Naive B cell (primary cell): ENCODE results near the gene PGAM2. TPM values are rescaled to one million over a fixed set of nuclear protein-coding genes. Genes with fewer than 3 reads are reported as not detected.
A peak's percentile ranks its signal among the peaks of the same experiment; 100 is the strongest.
"Not testable (repeated sequence)": the region's sequence is repeated elsewhere in the genome, so short reads cannot be mapped to it uniquely, and the experiment has no call there.

ENCODE experiments used
- ATAC-seq, 2 donors: fragments of 150-1000 bp; cut with Tn5 transposase; 2 replicates each; pipeline ENCODE4 v1.10.0; 2021; ENCODE audit warnings: low read depth in 2 of 2, mild to moderate bottlenecking in 2 of 2, moderate library complexity in 2 of 2
- DNase-seq: peaks from one replicate; pipeline ENCODE4 v3.0.0; 2022
- H3K27ac Mint-ChIP-seq, 6 donors: one replicate each; pipeline ENCODE4 v1.8.0; 2020 to 2022; ENCODE audit warnings: mild to moderate bottlenecking in 6 of 6, mixed read lengths in 6 of 6, moderate library complexity in 5 of 6, inconsistent platforms in 2 of 6
- H3K27me3 Mint-ChIP-seq, 3 donors: one replicate each; pipeline ENCODE4 v1.8.0; 2021 to 2022; ENCODE audit warnings: mixed read lengths in 3 of 3, mild to moderate bottlenecking in 1 of 3
- H3K36me3 Mint-ChIP-seq, 2 donors: one replicate each; pipeline ENCODE4 v1.8.0; 2020 to 2022; ENCODE audit warnings: mixed read lengths in 2 of 2, inconsistent platforms in 1 of 2, mild to moderate bottlenecking in 1 of 2
- H3K4me1 Mint-ChIP-seq, 3 donors: one replicate each; pipeline ENCODE4 v1.8.0; 2020 to 2022; ENCODE audit warnings: mixed read lengths in 3 of 3, inconsistent platforms in 1 of 3, mild to moderate bottlenecking in 1 of 3, moderate library complexity in 1 of 3
- H3K4me3 Mint-ChIP-seq, 8 donors: one replicate each; pipeline ENCODE4 v1.8.0; 2020 to 2022; ENCODE audit warnings: mild to moderate bottlenecking in 8 of 8, mixed read lengths in 8 of 8, moderate library complexity in 8 of 8, inconsistent platforms in 2 of 8
- H3K9me3 Mint-ChIP-seq, 7 donors: one replicate each; pipeline ENCODE4 v1.8.0; 2020 to 2022; ENCODE audit warnings: mixed read lengths in 7 of 7, mild to moderate bottlenecking in 5 of 7, inconsistent platforms in 2 of 7, moderate library complexity in 1 of 7
- polyA plus RNA-seq, 6 donors: library from polyadenylated mRNA; unstranded; fragments of 300-500 nt; fragmentation: Illumina TruSeq; gene quantifications; one replicate each; pipeline ENCODE4 v1.2.3, GENCODE V29; 2021; ENCODE audit warnings: low read depth in 6 of 6

Gene PGAM2
- polyA plus RNA-seq, 6 donors from 2014 or later: not detected

DNA sequence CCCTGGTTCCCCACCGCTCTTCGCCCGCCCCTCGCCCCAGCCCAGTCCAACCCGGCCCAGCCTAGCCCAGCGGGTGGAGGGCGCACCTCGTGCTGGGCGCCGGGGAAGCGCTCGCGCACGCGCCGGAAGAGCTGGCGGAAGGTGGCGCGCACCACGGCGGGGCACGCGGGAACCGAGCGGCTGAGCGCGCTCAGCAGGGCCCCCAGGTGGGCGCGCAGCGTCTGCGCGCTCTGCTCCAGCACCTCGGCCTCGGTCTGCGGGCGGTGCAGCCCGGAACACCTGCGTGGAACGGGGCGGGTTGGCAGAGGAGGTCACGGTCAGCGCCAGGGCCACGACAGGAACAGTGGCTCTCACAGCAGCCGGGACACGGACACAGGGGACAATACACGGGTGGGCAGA, 24.9 kb downstream of the PGAM2 start:
- DNase-seq: peak; percentile 78
- ATAC-seq: peak; percentile 59 to 63
- H3K27ac Mint-ChIP-seq: peak overlapping the region; percentile 85 to 96 (median 94)
- not testable (repeated sequence) for H3K9me3 Mint-ChIP-seq, H3K27me3 Mint-ChIP-seq, H3K36me3 Mint-ChIP-seq
- H3K4me3 Mint-ChIP-seq: peak overlapping the region; percentile 75 to 85 (median 79)
- H3K4me1 Mint-ChIP-seq: peaks cover 14 to 23% (median 21%) of the 10 kb centered on the region in 3 donors

DNA sequence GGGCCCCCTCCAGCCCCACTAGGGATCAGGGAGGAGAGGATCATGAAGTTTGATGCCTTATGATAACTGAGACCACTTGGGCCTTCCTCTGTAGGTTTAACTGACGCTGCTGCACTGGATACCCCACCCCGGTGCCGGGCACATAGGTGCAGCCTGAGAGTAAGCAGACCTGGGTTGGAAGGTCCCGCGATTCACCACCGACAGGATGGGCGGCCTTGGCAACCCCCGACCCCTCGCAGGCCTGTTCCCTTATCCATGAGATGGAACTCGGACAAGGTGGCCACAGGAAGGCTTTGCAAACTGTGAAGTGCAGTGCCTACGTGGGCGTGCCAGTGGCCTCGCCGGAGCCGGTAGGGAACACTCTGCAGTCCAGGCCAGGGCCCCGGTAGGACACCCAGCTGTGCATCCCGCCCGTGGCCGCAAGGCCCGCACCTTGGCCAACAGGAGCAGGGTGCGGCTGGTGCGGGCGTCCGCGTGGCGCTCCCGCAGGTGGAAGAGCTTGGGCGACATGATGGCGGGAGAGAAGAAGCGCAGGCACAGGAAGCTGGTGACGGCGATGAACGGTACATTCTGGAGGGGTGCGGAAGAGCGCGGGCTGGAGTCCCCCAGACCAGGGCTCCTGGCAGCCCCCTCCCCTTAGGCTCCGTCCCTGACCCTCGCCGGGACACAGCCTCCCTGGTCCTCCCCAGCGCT, 25.4 kb downstream of the PGAM2 start:
- H3K4me3 Mint-ChIP-seq: peak overlapping the region in 7 of 8 donors; percentile 32 to 85 (median 71)
- H3K9me3 Mint-ChIP-seq, H3K27me3 Mint-ChIP-seq, H3K36me3 Mint-ChIP-seq, DNase-seq: not testable (repeated sequence)
- peaks cover 12 to 20% (median 19%) of the 10 kb centered on the region in 3 donors for H3K4me1 Mint-ChIP-seq
- ATAC-seq: peak; percentile 14 to 17
- H3K27ac Mint-ChIP-seq: peak overlapping the region in 3 of 6 donors; percentile 70 to 80 (median 75)

DNA sequence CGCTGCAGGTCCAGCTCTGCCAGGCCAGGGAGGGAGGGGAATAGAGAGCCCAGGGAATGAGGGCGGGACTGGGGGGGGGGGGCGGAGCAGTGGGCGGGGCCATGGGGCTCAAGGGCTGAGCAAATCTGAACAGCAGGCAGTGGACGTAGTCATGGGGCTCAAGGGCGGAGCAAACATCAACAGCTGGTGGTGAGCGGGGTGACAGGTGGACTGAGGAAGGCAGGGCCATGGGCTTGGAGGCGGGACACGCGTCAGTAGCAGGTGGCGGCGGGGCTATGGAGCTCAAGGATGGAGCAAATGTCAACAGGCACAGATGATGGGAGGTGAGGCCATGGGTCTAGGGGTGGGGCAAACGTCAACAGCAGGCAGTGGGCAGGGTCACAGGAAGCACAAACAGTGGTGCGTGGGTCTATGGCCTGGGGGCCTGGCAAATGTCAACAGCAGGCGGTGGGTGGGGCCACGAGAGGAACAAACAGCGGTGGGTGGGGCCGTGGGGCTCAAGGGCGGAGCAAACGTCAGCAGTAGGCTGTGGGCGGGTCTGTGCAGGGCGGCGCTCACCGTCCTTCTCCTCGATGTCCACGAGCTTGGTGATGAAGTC, 26.3 kb downstream of the PGAM2 start:
- ATAC-seq: peak; percentile 69 to 74
- Mint-ChIP-seq H3K27ac (peak overlapping the region; percentile 71 to 98 (median 96)), H3K4me3 (peak overlapping the region; percentile 61 to 87 (median 81)), H3K4me1 (peaks cover 11 to 17% (median 14%) of the 10 kb centered on the region in 3 donors)
- H3K27me3 Mint-ChIP-seq, H3K36me3 Mint-ChIP-seq, H3K9me3 Mint-ChIP-seq: not testable (repeated sequence)
- peak; percentile 90 for DNase-seq

DNA sequence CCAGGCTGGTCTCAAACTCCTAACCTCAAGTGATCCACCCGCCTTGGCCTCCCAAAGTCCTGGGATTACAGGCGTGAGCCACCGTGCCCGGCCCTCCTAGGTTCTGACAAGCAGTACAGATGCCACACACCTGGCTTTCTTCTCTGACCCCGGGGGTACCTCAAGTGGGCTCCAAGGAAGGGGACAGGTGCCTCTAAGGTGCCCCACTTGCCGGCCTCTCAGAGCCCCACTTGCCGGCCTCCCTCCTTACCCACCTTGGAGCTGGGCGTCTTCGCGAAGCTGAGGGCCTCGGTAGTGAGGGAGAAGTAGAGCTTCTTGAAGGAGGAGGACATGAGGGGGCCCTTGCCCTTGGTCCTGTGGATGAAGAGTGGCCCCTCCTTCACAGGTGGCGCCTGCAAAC, 26.8 kb downstream of the PGAM2 start:
- not testable (repeated sequence) for H3K9me3 Mint-ChIP-seq, DNase-seq, H3K36me3 Mint-ChIP-seq, ATAC-seq, H3K27me3 Mint-ChIP-seq, H3K4me3 Mint-ChIP-seq
- Mint-ChIP-seq H3K27ac (peak overlapping the region in 2 of 6 donors; percentile 71 to 95), H3K4me1 (peaks cover 8 to 12% (median 8%) of the 10 kb centered on the region in 3 donors)

DNA sequence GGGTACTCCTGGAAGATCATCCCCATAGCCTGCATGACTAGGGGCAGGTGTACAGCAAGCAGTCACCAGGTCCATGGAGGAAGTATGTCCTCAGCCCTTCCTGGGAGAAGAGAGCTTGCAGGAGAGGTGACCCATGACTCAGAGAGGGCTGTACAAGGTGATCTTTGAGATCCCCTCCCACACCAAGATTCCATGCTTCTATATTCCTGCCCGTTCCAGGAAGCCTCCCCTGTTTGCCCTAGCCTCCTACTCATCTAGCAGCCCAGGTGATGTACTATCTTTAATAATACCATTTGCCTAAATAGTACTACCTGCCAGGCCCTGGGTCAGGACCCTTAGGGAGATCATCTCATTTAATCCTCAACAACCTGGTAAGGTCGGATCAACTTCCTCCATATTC, 27.4 kb downstream of the PGAM2 start:
- ATAC-seq, H3K36me3 Mint-ChIP-seq: not testable (repeated sequence)
- peak overlapping the region in 4 of 6 donors; percentile 64 to 95 (median 83) for H3K27ac Mint-ChIP-seq

DNA sequence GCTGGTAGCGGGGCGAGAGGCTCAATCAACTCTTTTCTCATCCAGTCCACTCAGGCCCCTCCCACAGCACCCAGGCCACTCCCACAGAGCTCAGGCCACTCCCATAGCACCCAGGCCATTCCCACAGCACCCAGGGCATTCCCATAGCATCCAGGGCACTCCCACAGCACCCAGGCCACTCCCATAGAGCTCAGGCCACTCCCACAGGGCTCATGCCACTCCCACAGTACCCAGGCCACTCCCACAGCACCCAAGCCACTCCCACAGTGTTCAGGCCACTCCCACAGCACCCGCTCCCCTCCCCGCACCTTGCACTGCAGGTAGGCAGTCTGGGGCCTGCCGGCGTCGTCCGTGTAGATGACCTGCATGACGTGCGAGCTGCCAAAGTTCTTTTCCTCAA, 29.0 kb downstream of the PGAM2 start:
- peak overlapping the region in 1 of 6 donors; percentile 76 for H3K27ac Mint-ChIP-seq
- not testable (repeated sequence) for DNase-seq, H3K4me1 Mint-ChIP-seq, H3K4me3 Mint-ChIP-seq, H3K36me3 Mint-ChIP-seq, H3K9me3 Mint-ChIP-seq, H3K27me3 Mint-ChIP-seq
- peak in 1 of 2 donors; percentile 2 for ATAC-seq

More for the DNA sequence above, 27.4 kb downstream of the PGAM2 start:
- H3K9me3 Mint-ChIP-seq, DNase-seq, H3K27me3 Mint-ChIP-seq: not testable (repeated sequence)
- Mint-ChIP-seq H3K4me1 (peaks cover 7 to 11% (median 8%) of the 10 kb centered on the region in 3 donors), H3K4me3 (peak overlapping the region in 2 of 8 donors; percentile 21 to 39)

DNA sequence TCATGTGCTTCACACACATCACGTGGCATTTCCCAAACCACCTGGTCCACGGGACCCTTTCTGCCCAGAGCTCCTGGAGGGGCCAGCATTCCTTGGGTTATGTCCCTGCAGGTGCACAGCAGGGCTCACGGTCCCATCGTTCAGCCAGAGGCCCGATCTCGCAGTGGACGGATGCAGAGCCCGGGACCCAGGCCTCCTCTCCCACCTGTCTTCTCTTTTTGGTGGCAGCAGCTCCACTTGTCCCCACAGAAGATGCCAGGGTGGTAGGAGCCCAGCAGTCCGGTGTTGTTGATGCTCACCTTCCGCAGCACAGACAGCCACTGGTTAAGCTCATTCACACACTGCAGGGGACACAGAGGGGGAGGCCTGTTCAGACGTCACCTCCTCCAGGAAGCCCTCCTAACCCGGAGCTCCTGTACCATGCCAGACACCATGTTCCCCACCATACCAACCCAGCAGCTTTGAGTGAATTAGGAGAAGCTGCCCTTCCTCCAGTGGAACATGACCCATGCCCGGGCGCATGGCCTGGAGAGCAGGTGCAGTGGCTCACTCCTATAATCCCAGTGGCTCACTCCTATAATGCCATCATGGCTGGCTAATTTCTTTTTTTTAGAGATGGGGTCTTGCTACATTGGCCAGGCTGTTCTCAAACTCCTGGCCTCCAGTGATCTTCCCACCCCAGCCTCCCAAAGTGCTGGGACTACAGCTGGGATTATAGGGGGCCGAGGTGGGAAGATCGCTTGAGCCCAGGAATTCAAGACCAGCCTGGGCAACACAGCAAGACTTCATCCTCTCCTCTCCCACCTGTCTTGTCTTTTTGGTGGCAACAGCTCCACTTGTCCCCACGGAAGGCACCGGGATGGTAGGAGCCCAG, 31.2 kb downstream of the PGAM2 start:
- H3K4me3 Mint-ChIP-seq, H3K4me1 Mint-ChIP-seq, H3K36me3 Mint-ChIP-seq: not testable (repeated sequence)

DNA sequence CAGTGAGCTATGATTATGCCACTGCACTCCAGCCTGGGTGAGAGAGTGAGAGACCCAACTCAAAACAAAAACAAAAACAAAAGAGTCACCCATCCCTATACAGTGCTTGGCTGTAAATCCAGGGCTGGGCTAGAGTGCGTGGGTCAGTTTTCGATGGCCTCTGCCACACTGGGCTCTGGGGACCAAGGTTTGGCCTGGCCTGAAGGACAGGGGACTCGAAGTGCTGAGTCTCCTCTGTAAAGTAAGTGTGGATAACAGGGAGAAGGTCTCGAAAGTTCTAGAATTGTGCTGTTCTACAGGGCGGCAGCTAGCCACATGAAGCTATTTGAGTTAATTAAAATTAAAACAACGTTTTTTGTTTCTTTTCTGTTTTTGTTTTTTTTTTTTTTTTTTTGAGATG, 33.3 kb downstream of the PGAM2 start:
- H3K27me3 Mint-ChIP-seq, H3K4me1 Mint-ChIP-seq: not testable (repeated sequence)

More for the DNA sequence above, 31.2 kb downstream of the PGAM2 start:
- H3K27me3 Mint-ChIP-seq, H3K9me3 Mint-ChIP-seq, H3K27ac Mint-ChIP-seq, DNase-seq, ATAC-seq: not testable (repeated sequence)

DNA sequence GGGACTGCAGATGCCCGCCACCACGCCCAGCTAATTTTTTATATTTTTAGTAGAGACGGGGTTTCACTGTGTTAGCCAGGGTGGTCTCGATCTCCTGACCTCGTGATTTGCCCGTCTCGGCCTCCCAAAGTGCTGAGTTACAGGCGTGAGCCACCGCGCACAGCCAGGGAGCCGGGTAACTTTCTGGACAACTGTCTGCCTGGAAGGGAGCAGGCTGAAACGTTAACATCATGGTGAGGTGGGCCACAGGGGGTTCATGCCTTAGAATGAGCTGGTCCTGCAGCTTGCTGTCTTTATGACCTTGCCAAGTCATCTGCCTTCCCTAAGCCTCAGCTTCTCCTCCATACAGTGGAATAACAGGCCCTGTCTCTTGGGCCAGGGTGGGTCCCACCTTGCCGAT, 34.0 kb downstream of the PGAM2 start:
- DNase-seq: not testable (repeated sequence)

More for the DNA sequence above, 33.3 kb downstream of the PGAM2 start:
- H3K36me3 Mint-ChIP-seq, DNase-seq, H3K27ac Mint-ChIP-seq, ATAC-seq, H3K9me3 Mint-ChIP-seq, H3K4me3 Mint-ChIP-seq: not testable (repeated sequence)

DNA sequence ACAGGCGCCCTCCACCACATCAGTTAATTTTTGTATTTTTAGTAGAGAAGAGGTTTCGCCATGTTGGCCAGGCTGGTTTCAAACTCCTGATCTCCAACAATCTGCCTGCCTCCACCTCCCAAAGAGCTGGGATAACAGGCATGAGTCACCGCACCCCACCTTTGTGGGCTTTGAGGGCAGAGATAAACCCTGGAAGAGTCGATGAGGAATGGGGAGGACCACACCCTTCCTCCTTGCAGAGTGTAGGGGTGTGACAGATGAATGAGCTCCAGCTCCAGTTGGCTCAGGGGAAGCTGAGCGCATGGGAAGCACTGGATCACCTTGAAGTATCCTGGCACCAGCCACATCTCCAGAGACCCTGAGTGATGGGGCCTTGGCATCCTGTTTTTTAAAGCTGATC, 35.3 kb downstream of the PGAM2 start:
- not testable (repeated sequence) for H3K4me1 Mint-ChIP-seq, ATAC-seq, H3K27ac Mint-ChIP-seq, H3K9me3 Mint-ChIP-seq, H3K4me3 Mint-ChIP-seq, DNase-seq, H3K27me3 Mint-ChIP-seq, H3K36me3 Mint-ChIP-seq

More for the DNA sequence above, 34.0 kb downstream of the PGAM2 start:
- not testable (repeated sequence) for H3K36me3 Mint-ChIP-seq, ATAC-seq, H3K27me3 Mint-ChIP-seq, H3K4me3 Mint-ChIP-seq, H3K4me1 Mint-ChIP-seq, H3K9me3 Mint-ChIP-seq, H3K27ac Mint-ChIP-seq

DNA sequence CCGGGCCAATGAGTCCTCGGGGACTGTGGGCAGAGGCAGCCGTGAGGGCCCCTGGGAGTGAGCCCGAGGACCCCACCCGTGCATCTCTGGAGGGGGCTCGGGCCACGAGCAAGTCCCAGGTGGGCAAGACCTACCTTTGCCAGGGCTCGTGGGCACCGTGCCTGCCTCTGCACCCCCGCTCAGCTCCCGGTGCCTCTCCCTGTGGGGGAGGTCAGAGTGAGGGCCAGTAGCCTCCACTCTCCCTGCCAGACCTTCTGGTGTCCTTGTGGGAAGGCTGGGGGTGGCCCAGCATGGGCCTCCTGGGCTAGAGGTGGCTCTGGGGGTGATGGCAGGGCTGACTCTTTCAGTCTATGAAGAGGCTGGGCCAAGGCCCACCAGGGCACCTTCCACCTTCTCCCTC, 35.9 kb downstream of the PGAM2 start:
- not testable (repeated sequence) for H3K9me3 Mint-ChIP-seq, DNase-seq, H3K27ac Mint-ChIP-seq, H3K36me3 Mint-ChIP-seq, H3K27me3 Mint-ChIP-seq, H3K4me1 Mint-ChIP-seq, ATAC-seq, H3K4me3 Mint-ChIP-seq

DNA sequence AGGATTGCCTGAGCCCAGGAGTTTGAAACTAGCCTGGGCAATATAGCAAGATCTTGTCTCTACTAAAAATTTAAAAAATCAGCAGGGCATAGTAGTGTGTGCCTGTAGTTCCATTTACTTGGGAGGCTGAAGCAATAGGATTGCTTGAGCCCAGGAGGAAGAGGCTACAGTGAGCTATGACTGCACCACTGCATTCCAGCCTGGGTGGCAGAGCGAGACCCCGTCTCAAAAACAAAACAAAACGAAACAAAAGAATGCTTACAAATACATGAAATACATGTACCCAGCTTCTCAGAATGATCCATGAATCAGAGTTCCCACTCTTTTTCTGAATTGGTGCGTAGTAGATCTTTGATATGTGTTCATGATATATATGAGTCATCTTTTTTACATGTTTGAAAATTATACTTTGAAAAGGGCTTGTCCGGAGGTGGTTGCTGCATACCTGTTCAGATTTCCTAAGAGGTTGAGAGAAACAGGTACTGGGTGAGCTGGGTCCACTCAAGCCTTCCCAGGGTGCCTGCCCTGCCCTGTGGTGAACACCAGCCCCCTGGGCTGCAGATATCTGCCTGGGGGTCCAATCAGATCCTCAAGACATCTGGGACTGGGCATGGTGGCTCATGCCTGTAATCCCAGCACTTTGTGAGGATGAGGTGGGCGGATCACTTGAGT, 42.4 kb downstream of the PGAM2 start:
- not testable (repeated sequence) for ATAC-seq, H3K27ac Mint-ChIP-seq, H3K27me3 Mint-ChIP-seq, H3K36me3 Mint-ChIP-seq, H3K4me3 Mint-ChIP-seq, DNase-seq, H3K9me3 Mint-ChIP-seq
- H3K4me1 Mint-ChIP-seq: peaks cover 6 to 16% (median 10%) of the 10 kb centered on the region in 3 donors

DNA sequence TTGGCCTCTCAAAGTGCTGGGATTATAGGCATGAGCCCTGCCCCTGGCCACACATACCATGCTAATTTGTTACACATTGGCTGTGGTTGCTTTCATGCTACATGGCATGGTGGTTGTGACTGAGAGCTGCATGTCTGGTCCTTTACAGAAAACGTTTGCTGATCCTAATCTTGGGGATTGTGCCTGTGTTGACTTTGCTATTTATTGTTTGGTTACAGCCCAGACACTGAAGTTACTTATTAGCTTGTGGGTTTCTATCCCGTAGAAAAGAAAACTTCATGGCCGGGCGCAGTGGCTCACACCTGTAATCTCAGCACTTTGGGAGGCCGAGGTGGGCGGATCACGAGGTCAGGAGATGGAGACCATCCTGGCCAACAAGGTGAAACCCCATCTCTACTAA, 43.3 kb downstream of the PGAM2 start:
- not testable (repeated sequence) for H3K27me3 Mint-ChIP-seq

More for the DNA sequence above, 43.3 kb downstream of the PGAM2 start:
- H3K4me1 Mint-ChIP-seq: peaks cover 6 to 19% (median 10%) of the 10 kb centered on the region in 3 donors
- not testable (repeated sequence) for DNase-seq, H3K27ac Mint-ChIP-seq, H3K9me3 Mint-ChIP-seq, ATAC-seq, H3K36me3 Mint-ChIP-seq
- peak overlapping the region in 1 of 8 donors; percentile 72 for H3K4me3 Mint-ChIP-seq
